Upper lobe of right lung (tissue), 1 donor: ENCODE results near the gene RPA3. TPM values are rescaled to one million over a fixed set of nuclear protein-coding genes. Genes with fewer than 3 reads are reported as not detected.

Source experiments
- ATAC-seq: fragments of 200-7000 bp; cut with Tn5 transposase; one replicate; pipeline ENCODE4 v1.9.1; 2020; ENCODE audit warnings: mild to moderate bottlenecking, moderate library complexity
- DNase-seq: peaks from one replicate; pipeline ENCODE4 v3.0.0-alpha.2; 2020
- H3K27ac ChIP-seq: fragments of 200-600 bp; one replicate; pipeline ENCODE4 v1.8.0; 2022
- H3K27me3 ChIP-seq: fragments of 200-600 bp; one replicate; pipeline ENCODE4 v1.8.0; 2022; ENCODE audit warnings: mild to moderate bottlenecking
- H3K36me3 ChIP-seq: fragments of 200-600 bp; one replicate; pipeline ENCODE4 v1.8.0; 2022
- H3K4me1 ChIP-seq: fragments of 200-600 bp; one replicate; pipeline ENCODE4 v1.8.0; 2022
- H3K4me3 ChIP-seq: fragments of 200-600 bp; one replicate; pipeline ENCODE4 v1.8.0; 2022; ENCODE audit warnings: mild to moderate bottlenecking
- H3K9me3 ChIP-seq: fragments of 200-600 bp; one replicate; pipeline ENCODE4 v1.8.0; 2022
- intact Hi-C: fragments of 100-400 bp; cut with DNase I; formaldehyde crosslinking; loops from one replicate; pipeline ENCODE4 v1.11.0; 2022
- total RNA-seq: library from RNA; stranded (reverse); fragmentation: NEBNext Ultra II Directional; extraction: Animal tissue kit (Norgen Biotek cat#: 25700); gene quantifications from one replicate; pipeline ENCODE4 v1.2.1, GENCODE V29; 2021
- TF ChIP-seq, protein P1 (sequence below): fragments of 200-600 bp; IDR thresholded peaks from one replicate; pipeline ENCODE4 v1.8.0; 2022; ENCODE audit warnings: antibody characterized with exemption
- donor health status: DM: no; HTN: yes; CAD: no; lungs with severe emphysema.

Gene RPA3
- total RNA-seq, 1 donor from 2014 or later = 21.4 TPM

DNA sequence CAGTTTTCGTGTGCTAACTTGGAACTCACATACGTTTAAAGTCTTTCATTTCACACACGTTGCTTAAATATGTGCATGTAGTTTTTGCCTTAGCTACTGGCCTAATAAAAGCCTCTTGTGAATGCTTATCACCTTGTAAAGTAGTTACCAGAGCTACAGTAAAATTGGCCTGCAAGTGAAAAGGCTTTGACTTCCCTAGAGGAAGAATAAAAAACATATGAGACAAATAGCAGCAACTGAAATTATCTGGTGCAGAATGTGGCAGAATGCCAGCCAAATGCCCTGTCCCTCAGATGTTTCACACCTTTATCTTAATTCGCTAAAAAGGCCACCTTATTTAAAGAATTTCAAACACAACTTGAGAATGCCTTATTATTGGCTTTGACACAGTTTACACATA is 28.1 kb upstream of the RPA3 start:
- intact Hi-C loops = no loop called here

DNA sequence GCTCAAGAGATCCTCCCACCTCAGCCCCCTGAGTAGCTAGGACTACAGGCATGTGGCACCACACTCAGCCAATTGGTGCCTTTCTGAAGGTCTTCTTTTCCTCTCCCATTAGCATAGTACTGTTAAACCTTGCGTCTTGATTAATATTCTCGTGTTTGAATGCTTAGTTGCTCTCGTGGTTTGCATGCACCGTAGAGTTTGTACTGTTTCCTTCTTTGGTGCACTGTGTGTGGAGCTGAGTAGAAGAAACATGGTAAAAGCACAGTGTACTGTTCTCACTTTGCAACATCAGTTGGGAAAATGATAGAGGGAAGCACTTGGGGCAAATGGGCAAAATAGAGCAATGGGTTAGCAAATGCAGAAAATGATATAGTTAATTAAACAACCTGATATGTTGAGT is 27.6 kb upstream of the RPA3 start:
- Histone ChIP-seq H3K27ac (no peak overlapping the region), H3K4me3 (no peak overlapping the region), H3K9me3 (no peaks in the 10 kb centered on the region), H3K4me1 (no peaks in the 10 kb centered on the region), H3K27me3 (no peaks in the 10 kb centered on the region), H3K36me3 (no peaks in the 10 kb centered on the region)
- ATAC-seq (no peak), DNase-seq (no peak)
- intact Hi-C loops = no loop called here
- TF ChIP-seq, protein P1, sequence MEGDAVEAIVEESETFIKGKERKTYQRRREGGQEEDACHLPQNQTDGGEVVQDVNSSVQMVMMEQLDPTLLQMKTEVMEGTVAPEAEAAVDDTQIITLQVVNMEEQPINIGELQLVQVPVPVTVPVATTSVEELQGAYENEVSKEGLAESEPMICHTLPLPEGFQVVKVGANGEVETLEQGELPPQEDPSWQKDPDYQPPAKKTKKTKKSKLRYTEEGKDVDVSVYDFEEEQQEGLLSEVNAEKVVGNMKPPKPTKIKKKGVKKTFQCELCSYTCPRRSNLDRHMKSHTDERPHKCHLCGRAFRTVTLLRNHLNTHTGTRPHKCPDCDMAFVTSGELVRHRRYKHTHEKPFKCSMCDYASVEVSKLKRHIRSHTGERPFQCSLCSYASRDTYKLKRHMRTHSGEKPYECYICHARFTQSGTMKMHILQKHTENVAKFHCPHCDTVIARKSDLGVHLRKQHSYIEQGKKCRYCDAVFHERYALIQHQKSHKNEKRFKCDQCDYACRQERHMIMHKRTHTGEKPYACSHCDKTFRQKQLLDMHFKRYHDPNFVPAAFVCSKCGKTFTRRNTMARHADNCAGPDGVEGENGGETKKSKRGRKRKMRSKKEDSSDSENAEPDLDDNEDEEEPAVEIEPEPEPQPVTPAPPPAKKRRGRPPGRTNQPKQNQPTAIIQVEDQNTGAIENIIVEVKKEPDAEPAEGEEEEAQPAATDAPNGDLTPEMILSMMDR = no peak

More for the DNA sequence above, 28.1 kb upstream of the RPA3 start:
- DNase-seq (no peak), ATAC-seq (no peak)
- no peaks in the 10 kb centered on the region for H3K9me3 ChIP-seq
- no peaks in the 10 kb centered on the region for H3K36me3 ChIP-seq
- no peak overlapping the region for H3K4me3 ChIP-seq
- no peaks in the 10 kb centered on the region for H3K4me1 ChIP-seq
- H3K27ac ChIP-seq = no peak overlapping the region
- TF ChIP-seq, protein P1 = no peak
- H3K27me3 ChIP-seq = no peaks in the 10 kb centered on the region

DNA sequence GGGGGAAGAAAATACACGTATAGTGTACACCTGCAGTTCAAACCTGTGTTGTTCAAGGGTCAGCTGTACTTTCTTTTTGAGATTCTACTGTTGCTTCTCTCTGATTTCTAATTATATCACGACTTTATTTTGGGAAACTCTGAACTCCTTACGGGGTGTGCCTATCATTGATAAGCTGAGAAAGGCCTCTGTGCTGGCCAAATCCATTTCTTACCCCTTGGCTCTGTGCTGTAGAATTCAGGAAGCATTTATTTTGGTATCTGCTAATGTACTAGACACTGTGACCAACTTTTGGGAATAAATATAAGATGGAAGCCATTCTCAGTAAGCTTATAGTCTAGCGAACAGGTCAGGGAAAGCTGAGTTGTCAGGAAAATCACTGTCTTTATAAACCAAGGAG is 26.9 kb upstream of the RPA3 start:
- intact Hi-C loops = no loop called here
- no peak for DNase-seq
- no peaks in the 10 kb centered on the region for H3K36me3 ChIP-seq
- no peaks in the 10 kb centered on the region for H3K27me3 ChIP-seq
- no peak overlapping the region for H3K27ac ChIP-seq
- H3K4me3 ChIP-seq = no peak overlapping the region
- ATAC-seq = no peak
- TF ChIP-seq, protein P1 = no peak
- H3K4me1 ChIP-seq = no peaks in the 10 kb centered on the region
- no peaks in the 10 kb centered on the region for H3K9me3 ChIP-seq

DNA sequence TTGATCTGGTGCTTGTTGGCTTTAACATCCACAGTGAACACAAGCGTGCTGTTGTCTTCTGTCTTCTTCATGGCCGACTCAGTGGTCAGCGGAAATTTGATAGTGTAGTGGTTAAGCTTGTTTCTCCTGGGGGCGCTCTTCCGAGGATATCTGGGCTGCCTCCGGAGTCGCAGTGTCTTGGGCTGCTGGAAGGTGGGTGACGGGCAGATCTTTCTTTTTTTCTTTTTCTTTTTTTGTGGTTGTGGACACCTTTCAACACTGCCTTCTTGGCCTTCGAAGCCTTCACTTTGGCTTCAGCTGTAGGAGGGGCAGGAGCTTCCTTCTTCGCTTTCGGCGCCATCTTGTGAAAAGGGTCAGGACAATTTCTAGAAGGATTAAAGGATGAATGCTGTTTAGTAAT is 23.8 kb upstream of the RPA3 start:
- no peaks in the 10 kb centered on the region for H3K4me1 ChIP-seq
- intact Hi-C loops = no loop called here

DNA sequence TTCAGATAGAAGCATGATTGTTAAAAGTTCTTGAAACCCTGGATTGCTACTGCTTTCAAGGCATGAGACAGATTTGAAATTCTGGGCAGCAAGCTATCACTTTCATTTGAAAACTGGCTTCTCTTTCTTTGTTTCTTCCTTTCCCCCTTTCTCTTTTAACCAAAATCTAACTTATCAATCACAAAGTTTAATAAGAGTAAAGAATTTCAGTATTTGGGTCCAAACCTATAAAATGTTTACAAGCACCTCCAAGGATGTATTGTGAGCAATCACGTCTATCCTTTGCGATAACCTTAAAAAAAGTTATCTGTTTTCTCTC is 21.6 kb upstream of the RPA3 start:
- Histone ChIP-seq H3K4me3 (no peak overlapping the region), H3K27me3 (no peaks in the 10 kb centered on the region), H3K4me1 (no peaks in the 10 kb centered on the region), H3K9me3 (no peaks in the 10 kb centered on the region), H3K27ac (no peak overlapping the region), H3K36me3 (no peaks in the 10 kb centered on the region)
- intact Hi-C loops = no loop called here
- ATAC-seq = no peak
- TF ChIP-seq, protein P1 = no peak
- DNase-seq = no peak

More for the DNA sequence above, 23.8 kb upstream of the RPA3 start:
- ATAC-seq = no peak
- TF ChIP-seq, protein P1 = no peak
- H3K36me3 ChIP-seq = no peaks in the 10 kb centered on the region
- DNase-seq = no peak
- no peaks in the 10 kb centered on the region for H3K9me3 ChIP-seq
- no peak overlapping the region for H3K4me3 ChIP-seq
- H3K27ac ChIP-seq = no peak overlapping the region
- no peaks in the 10 kb centered on the region for H3K27me3 ChIP-seq
